ENCODE measurements around the gene STAM2. TPM values are rescaled to one million over a fixed set of nuclear protein-coding genes. Genes with fewer than 3 reads are reported as not detected.

STAM2 gene
- total RNA-seq (25.7 and 27.5 TPM in 2 replicates), polyA plus RNA-seq (10.1 and 15.1 TPM in 2 replicates), polyA minus RNA-seq (32.5 and 36.2 TPM in 2 replicates), Bru-seq, nascent RNA (percentile 81 among the genes with signal in this experiment), BruChase-seq, experiment 1, labeled RNA remaining after a 6-hour chase (percentile 73 among the genes with signal in this experiment), BruChase-seq, experiment 2, labeled RNA remaining after a 2-hour chase (percentile 82 among the genes with signal in this experiment)
- 6.3 and 7.1 TPM in 2 replicates for polyA plus RNA-seq (2011; cell fraction: cytosol; rRNA removed)
- 31.7 and 35.8 TPM in 2 replicates for polyA plus RNA-seq (2011; cell fraction: nucleus; rRNA removed)
- 15.0 and 15.8 TPM in 2 replicates for polyA plus RNA-seq (2012)
- 13.0 TPM for polyA minus RNA-seq (2011; cell fraction: cytosol; rRNA and poly(A)+ RNA removed)
- polyA minus RNA-seq (2011; cell fraction: nucleus; rRNA and poly(A)+ RNA removed): 23.9 and 38.6 TPM in 2 replicates
- long read RNA-seq, full-length matches to known transcripts: 17 of 25 reads
- long read RNA-seq, partial matches to known transcripts: 7 of 25 reads
- long read RNA-seq, other reads (novel, unspliced or antisense): 1 of 25 reads

DNA sequence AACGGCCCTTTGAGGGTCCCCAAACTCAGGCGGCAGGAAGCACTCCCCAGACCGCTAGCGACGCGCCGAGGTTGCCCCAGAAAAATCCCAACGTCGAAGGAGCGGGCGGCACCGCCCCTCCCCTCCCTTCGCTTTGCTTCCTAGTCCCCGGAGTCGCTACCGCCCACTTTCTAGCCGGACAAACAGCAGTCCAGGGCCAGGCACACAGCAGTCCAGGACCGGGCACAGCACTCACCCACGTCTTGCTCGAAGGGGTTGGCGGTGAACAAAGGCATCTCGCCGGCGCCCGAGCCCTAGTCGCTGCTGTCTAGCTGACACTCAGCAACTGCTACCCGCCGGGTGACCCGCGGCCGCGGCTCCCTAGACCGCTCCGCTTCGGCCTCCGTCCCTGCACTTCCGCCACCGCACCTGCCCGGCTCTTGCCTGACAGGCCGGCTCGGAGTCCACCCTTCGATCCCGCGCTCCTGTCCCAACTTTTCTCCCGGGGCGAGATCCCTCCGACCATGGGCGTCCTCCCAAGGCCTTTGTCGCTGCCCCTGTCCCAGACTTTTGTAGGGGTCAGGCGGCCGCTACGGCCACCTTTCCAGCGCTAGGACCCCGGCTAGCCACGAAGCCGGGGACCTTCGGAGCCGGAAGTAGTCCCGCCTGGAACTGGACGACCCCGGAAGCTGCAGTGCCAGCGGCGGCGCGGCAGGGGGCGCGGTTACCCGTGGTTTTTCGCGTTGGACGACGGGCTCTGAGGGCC, at the start of gene STAM2:
Gene STAM2 (minus strand): TSS at position 396 of the 745 bp plus-strand sequence. CDS start 121 bp downstream, at position 275.
- Histone ChIP-seq H3K36me3 (ENCODE audit: control insufficient read depth in 2 of 2, extremely low read depth in 1 of 2, insufficient read depth in 2 of 2, low read length in 2 of 2) (no peaks in the 10 kb centered on the region), H4K20me1 (replicated peaks; ENCODE audit: control insufficient read depth, extremely low read depth, insufficient read depth, low read length) (no peaks in the 10 kb centered on the region), H3K4me1 (ENCODE audit: control insufficient read depth, extremely low read depth, insufficient read depth, low read length) (peaks cover 12% of the 10 kb centered on the region), H3K9me3 (replicated peaks; ENCODE audit: control insufficient read depth, insufficient read depth, low read length) (no peaks in the 10 kb centered on the region), H3K27ac (ENCODE audit: insufficient read depth, low read depth, low read length) (peak within 1 kb of the TSS; percentile 95), H3K4me2 (ENCODE audit: insufficient read depth, low read length) (peak within 1 kb of the TSS; percentile 98), H2AFZ (ENCODE audit: low read depth, low read length) (peak within 1 kb of the TSS; percentile 87), H3K79me2 (ENCODE audit: control insufficient read depth, insufficient read depth, low read length) (peaks cover 28% of the 10 kb centered on the region), H3K9me1 (replicated peaks; ENCODE audit: control insufficient read depth, extremely low read depth, insufficient read depth, low read length) (no peaks in the 10 kb centered on the region), H3K9ac (replicated peaks; ENCODE audit: extremely low read depth, insufficient read depth, low read length) (peak within 1 kb of the TSS; percentile 98), H3K27me3 (ENCODE audit: control insufficient read depth in 2 of 2, insufficient read depth in 2 of 2, low read length in 2 of 2) (peaks cover 0 to 3% of the 10 kb centered on the region in 2 experiments), H3K4me3 (replicated peaks in 1 of 3; ENCODE audit: insufficient read depth in 1 of 3, low read depth in 1 of 3, low read length in 3 of 3) (peak within 1 kb of the TSS; percentile 88 to 95 (median 93))
- peak; percentile 88 for FAIRE-seq
- ChIA-PET POLR2A (interaction anchor here (0.6 to 1.5 kb wide), 4 partner anchors 9 to 460 kb away, joined by 3 to 5 read pairs (median 3); partner anchors contain the start of gene FMNL2), CTCF (interaction anchor here (0.7 to 2.8 kb wide), 28 partner anchors 8 to 494 kb away, joined by 3 to 82 read pairs (median 5); no protein-coding TSS in a partner anchor)
- peak; percentile 95 for DNase-seq (ENCODE audit: low read depth, low spot score)
- BruUV-seq (replicated peaks): TSS peak; percentile 86
- intact Hi-C loops (cut with micrococcal nuclease): loop anchor here (1.0 to 10.0 kb wide), 9 partner anchors 139 to 1339 kb away; partner anchors contain the start of genes FMNL2 and PRPF40A
- TF ChIP-seq POLR2AphosphoS5 (IDR thresholded peaks at IDR 0.05; ENCODE audit: insufficient read depth, low read depth, low read length): peak; percentile 90
- no peak for TF ChIP-seq FOS (IDR thresholded peaks at IDR 0.05; ENCODE audit: borderline replicate concordance, insufficient read depth, low read length)
- no peak for TF ChIP-seq MYC (IDR thresholded peaks at IDR 0.05; ENCODE audit: low read depth, low read length)
- peak; percentile 93 for TF ChIP-seq POLR2A (IDR thresholded peaks at IDR 0.05; ENCODE audit: low read depth, low read length)
- TF ChIP-seq JUN (IDR thresholded peaks at IDR 0.05; ENCODE audit: borderline replicate concordance, insufficient read depth, insufficient read length, low read depth): no peak
- TF ChIP-seq, protein P1, sequence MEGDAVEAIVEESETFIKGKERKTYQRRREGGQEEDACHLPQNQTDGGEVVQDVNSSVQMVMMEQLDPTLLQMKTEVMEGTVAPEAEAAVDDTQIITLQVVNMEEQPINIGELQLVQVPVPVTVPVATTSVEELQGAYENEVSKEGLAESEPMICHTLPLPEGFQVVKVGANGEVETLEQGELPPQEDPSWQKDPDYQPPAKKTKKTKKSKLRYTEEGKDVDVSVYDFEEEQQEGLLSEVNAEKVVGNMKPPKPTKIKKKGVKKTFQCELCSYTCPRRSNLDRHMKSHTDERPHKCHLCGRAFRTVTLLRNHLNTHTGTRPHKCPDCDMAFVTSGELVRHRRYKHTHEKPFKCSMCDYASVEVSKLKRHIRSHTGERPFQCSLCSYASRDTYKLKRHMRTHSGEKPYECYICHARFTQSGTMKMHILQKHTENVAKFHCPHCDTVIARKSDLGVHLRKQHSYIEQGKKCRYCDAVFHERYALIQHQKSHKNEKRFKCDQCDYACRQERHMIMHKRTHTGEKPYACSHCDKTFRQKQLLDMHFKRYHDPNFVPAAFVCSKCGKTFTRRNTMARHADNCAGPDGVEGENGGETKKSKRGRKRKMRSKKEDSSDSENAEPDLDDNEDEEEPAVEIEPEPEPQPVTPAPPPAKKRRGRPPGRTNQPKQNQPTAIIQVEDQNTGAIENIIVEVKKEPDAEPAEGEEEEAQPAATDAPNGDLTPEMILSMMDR (IDR thresholded peaks at IDR 0.05; ENCODE audit: extremely low read depth in 1 of 2, insufficient read depth in 1 of 2, low read depth in 1 of 2, low read length in 2 of 2): peak; percentile 97 to 99
- no peak for TF ChIP-seq GATA2 (IDR thresholded peaks at IDR 0.05; ENCODE audit: insufficient read depth, insufficient read length, low read depth, low read length)
- TF ChIP-seq EZH2 (IDR thresholded peaks at IDR 0.05; ENCODE audit: borderline replicate concordance, low read depth, low read length, severe bottlenecking): no peak
- peak; percentile 42 for TF ChIP-seq MAX (IDR thresholded peaks at IDR 0.05; ENCODE audit: insufficient read depth, insufficient read length)
- dilution Hi-C loops (cut with MboI; ENCODE audit: extremely low pct_ligation_motif_present, low sequenced_read_pairs): no loop called here

Measured in endothelial cell of umbilical vein (primary cell).